Heart left ventricle (tissue), 16 donors: ENCODE data around the gene CAPN2. TPM values are rescaled to one million over a fixed set of nuclear protein-coding genes. Genes with fewer than 3 reads are reported as not detected.
A peak's percentile ranks its signal among the peaks of the same experiment; 100 is the strongest.

Experiments
- ATAC-seq, 4 donors: fragments of 200-7000 bp; cut with Tn5 transposase; one replicate each; pipeline ENCODE4 v1.9.1; 2020 to 2022; ENCODE audit warnings: moderate library complexity in 4 of 4, mild to moderate bottlenecking in 3 of 4, moderate number of reproducible peaks in 1 of 4
- DNase-seq, 5 donors: peaks; one replicate each; pipeline ENCODE4 v3.0.0-alpha.2; 2020
- H3K27ac ChIP-seq, 12 donors: fragments of 200-600 bp; sonication (generic) in 4 of 12; one replicate each; pipeline versions ENCODE4 v1.5.0 to v1.8.0; 2016 to 2022; ENCODE audit warnings: mild to moderate bottlenecking in 2 of 12
- H3K27me3 ChIP-seq, 9 donors: fragments of 200-600 bp; sonication (generic) in 2 of 9; one replicate each; pipeline versions ENCODE4 v1.5.1 to v1.8.0; 2016 to 2022; ENCODE audit warnings: mild to moderate bottlenecking in 3 of 9
- H3K36me3 ChIP-seq, 9 donors: fragments of 200-600 bp; sonication (generic) in 2 of 9; one replicate each; pipeline versions ENCODE4 v1.5.0 to v1.8.0; 2018 to 2022; ENCODE audit warnings: mild to moderate bottlenecking in 2 of 9
- H3K4me1 ChIP-seq, 12 donors: fragments of 200-600 bp; sonication (generic) in 4 of 12; one replicate each; pipeline versions ENCODE4 v1.5.0 to v1.8.0; 2016 to 2022; ENCODE audit warnings: mild to moderate bottlenecking in 3 of 12
- H3K4me3 ChIP-seq, 12 donors: fragments of 200-600 bp; sonication (generic) in 4 of 12; one replicate each; pipeline versions ENCODE4 v1.5.0 to v1.8.0; 2017 to 2022; ENCODE audit warnings: mild to moderate bottlenecking in 9 of 12, moderate library complexity in 4 of 12
- H3K9me3 ChIP-seq, 12 donors: fragments of 200-600 bp; sonication (generic) in 4 of 12; one replicate each; pipeline versions ENCODE4 v1.5.0 to v1.8.0; 2016 to 2022; ENCODE audit warnings: mild to moderate bottlenecking in 1 of 12
- POLR2A ChIP-seq, 2 donors: fragments of 450-650 bp; IDR thresholded peaks; one replicate each; pipeline ENCODE4 v1.6.1; 2017; ENCODE audit warnings: antibody characterized with exemption in 2 of 2, mild to moderate bottlenecking in 2 of 2, moderate library complexity in 2 of 2
- WGBS, 4 donors: extraction: QIAGEN DNeasy Blood & Tissue Kit in 2 of 4; methylation state at CpG; one replicate each; pipeline versions ENCODE4 v1.1.5 to v1.1.7; 2013 to 2018; 5-methylcytosine and 5-hydroxymethylcytosine counted together
- intact Hi-C, 10 donors: fragments of 100-400 bp; cut with DNase I; formaldehyde crosslinking; loops; one replicate each; pipeline versions ENCODE4 v1.11.1 to v1.14.2; 2022
- polyA plus RNA-seq, 2 donors: library from polyadenylated mRNA; stranded (reverse); fragments of 200-250 nt; gene quantifications; one replicate each; pipeline ENCODE4 v1.2.3, GENCODE V29; 2013
- total RNA-seq, 9 donors: library from RNA; depleted of rRNA in 2 of 9; stranded (reverse); fragments of >200 nt in 2 of 9; fragmentation: NEBNext Ultra II Directional in 3 of 9; extraction: Animal tissue kit (Norgen Biotek cat#: 25700) in 3 of 9; gene quantifications; one replicate each; pipeline versions ENCODE4 v1.1.0 to v1.2.4, GENCODE V29; 2016 to 2023
- TF ChIP-seq, protein P1 (sequence below), 12 donors: fragments of 200-600 bp; sonication (generic) in 4 of 12; IDR thresholded peaks; one replicate each; pipeline versions ENCODE4 v1.5.0 to v1.8.0; 2018 to 2022; ENCODE audit warnings: antibody characterized with exemption in 12 of 12, mild to moderate bottlenecking in 5 of 12
- donor health status: ischemic (EF 13 %, LVEDD 7.1; RV severe dilation, severe dysfunction).
- donor health status: healthy with polysubstance abuse.
- donor health status: DM: no; HTN: yes; CAD: no.
- donor health status: DM: no; HTN: no; CAD: no.
- donor health status: ischemic (EF 25% LVEDD 6.9; RV normal size, moderate dysfunction).
- donor health status: ischemic (EF 25% LVEDD 5.7; RV mildly dilated, moderate dysfunction).
- donor health status: healthy.
- donor health status: DM: yes; HTN: yes; CAD: no.
- donor health status: ischemic (EF 35%, LVEDD 5.7; RV mildly dilated, moderate dysfunction).
- donor health status: nonischemic (EF 11% LVEDD 7.7; RV severe dilation, severe dysfunction).
- donor health status: DM: yes; HTN: yes; CAD: no.
- donor health status: PGD.
- donor health status: ischemic (EF 29% LVEDD 5.4; RV normal size, mild dysfunction).
- donor health status: nonischemic (EF 23%, LVEDD 6.1; RV moderate dilation, normal function).

Gene CAPN2
- total and polyA plus RNA-seq, 11 donors: 54.4 to 115 (median 81.8) TPM

DNA sequence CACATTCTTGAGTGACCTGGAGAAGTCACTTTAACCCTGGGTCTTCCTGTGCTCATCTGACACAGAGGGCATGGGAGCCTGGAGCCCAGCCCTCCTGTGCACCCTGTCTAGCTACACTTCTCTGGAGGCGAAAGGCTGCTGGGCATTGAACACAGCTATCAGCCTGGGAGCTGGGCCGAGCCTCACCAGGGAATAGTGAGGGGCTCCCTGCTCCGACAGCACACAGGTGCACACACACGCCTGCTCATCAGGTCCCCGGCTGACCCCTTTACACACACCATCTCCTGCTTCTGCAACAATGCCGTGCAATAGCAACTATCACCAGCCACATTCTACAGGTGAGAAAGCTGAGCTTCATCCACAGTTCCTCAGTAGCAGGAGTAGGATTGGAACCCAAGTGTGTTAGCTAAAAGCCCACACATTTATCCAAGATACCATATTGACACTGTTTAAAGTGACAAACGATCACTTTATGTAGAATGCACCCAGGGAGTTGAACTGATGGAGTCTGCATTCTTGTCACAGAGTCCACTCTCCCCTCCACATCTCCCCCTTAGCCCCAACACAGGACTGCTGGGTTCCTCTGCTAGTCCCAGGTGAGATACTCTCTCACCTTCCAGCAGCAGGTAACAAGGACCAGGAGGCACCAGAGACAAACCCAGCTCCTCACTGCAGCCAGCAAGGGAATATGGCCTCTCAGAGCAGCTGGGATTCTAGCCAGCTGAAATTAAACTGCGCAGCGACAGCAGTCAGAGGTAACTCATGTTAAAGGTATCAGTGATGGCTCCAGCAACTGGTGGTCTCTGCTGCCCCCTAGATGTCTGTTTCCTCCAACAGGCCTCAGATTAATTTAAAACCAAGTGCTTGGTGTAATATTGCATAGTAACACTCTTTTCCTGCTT is 28.5 kb upstream of the CAPN2 start:
- TF ChIP-seq, protein P1, sequence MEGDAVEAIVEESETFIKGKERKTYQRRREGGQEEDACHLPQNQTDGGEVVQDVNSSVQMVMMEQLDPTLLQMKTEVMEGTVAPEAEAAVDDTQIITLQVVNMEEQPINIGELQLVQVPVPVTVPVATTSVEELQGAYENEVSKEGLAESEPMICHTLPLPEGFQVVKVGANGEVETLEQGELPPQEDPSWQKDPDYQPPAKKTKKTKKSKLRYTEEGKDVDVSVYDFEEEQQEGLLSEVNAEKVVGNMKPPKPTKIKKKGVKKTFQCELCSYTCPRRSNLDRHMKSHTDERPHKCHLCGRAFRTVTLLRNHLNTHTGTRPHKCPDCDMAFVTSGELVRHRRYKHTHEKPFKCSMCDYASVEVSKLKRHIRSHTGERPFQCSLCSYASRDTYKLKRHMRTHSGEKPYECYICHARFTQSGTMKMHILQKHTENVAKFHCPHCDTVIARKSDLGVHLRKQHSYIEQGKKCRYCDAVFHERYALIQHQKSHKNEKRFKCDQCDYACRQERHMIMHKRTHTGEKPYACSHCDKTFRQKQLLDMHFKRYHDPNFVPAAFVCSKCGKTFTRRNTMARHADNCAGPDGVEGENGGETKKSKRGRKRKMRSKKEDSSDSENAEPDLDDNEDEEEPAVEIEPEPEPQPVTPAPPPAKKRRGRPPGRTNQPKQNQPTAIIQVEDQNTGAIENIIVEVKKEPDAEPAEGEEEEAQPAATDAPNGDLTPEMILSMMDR (IDR thresholded peaks at IDR 0.05): peak; percentile 34 to 70 (median 59)
- TF ChIP-seq POLR2A (IDR thresholded peaks at IDR 0.05): no peak
- no peak overlapping the region for H3K4me3 ChIP-seq
- ATAC-seq (peak; percentile 26 to 67 (median 44)), DNase-seq (peak in 4 of 5 donors; percentile 21 to 51 (median 34))
- no peak overlapping the region for H3K27ac ChIP-seq
- no peaks in the 10 kb centered on the region for H3K9me3 ChIP-seq
- H3K36me3 ChIP-seq: no peaks in the 10 kb centered on the region
- peaks cover 0 to 4% (median 0%) of the 10 kb centered on the region in 12 donors for H3K4me1 ChIP-seq
- 58 to 68% (median 65%) methylated on average over 7 to 9 of the region's 9 CpGs for WGBS, 4 donors
- H3K27me3 ChIP-seq: peaks cover 0 to 9% (median 0%) of the 10 kb centered on the region in 9 donors
- intact Hi-C loops: loop anchor here in 9 of 10 donors (2.0 to 10.0 kb wide), 5 partner anchors 549 to 949 kb away; partner anchors contain the start of gene FAM177B (in 2 of the 9)

DNA sequence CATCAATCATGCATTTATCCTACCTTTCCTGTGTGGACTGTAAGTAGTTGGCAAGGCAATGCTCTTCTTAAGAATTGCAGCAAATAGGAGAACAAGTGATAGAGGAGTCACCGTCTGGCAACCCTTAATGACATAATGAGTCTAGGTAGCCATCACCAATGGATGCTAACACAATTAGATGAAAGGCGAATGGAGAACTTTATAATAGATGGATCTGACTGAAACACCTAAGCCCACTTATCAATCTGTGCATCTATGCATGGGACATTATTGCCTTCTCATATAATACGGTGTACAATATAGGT is 27.9 kb upstream of the CAPN2 start:
- Histone ChIP-seq H3K9me3 (no peaks in the 10 kb centered on the region), H3K36me3 (no peaks in the 10 kb centered on the region), H3K4me3 (no peak overlapping the region), H3K4me1 (no peaks in the 10 kb centered on the region), H3K27me3 (peaks cover 0 to 10% (median 0%) of the 10 kb centered on the region in 9 donors), H3K27ac (no peak overlapping the region)
- TF ChIP-seq POLR2A (IDR thresholded peaks at IDR 0.05): no peak
- TF ChIP-seq, protein P1 (IDR thresholded peaks at IDR 0.05): peak in 2 of 12 donors; percentile 2 to 6
- intact Hi-C loops: loop anchor here in 9 of 10 donors (2.0 to 10.0 kb wide), 5 partner anchors 550 to 950 kb away; partner anchors contain the start of gene FAM177B (in 2 of the 9)
- no peak for ATAC-seq
- DNase-seq: no peak
- WGBS, 4 donors: 76 to 88% (median 84%) methylated on average over 3 of the region's 3 CpGs

DNA sequence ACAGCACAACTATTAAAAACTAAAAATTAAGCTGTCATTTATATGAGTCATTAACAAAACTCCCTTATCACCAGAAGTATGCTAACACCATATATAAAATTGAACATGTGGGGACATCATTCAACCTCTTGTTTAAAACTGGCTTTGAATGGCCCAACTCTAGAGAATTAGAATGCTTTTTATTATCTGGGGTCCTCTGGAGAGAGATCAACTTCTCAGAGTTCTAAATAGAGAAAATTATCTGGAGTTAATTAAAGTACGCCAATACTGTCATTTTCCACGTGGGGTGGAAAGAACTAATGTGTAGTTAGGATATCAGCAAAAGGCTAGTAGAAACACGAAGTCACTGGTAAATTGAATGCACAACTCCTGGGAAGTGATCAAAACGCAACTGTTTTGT is 21.2 kb upstream of the CAPN2 start:
- no peaks in the 10 kb centered on the region for H3K36me3 ChIP-seq
- peaks cover 0 to 4% (median 0%) of the 10 kb centered on the region in 9 donors for H3K27me3 ChIP-seq
- DNase-seq (no peak), ATAC-seq (no peak)
- no peak overlapping the region for H3K27ac ChIP-seq
- TF ChIP-seq, protein P1 (IDR thresholded peaks at IDR 0.05): no peak
- no peak for TF ChIP-seq POLR2A (IDR thresholded peaks at IDR 0.05)
- WGBS, 4 donors: 71 to 83% (median 78%) methylated on average over 4 of the region's 4 CpGs
- intact Hi-C loops: loop anchor here in 4 of 10 donors (10.0 kb wide), 2 partner anchors 364 to 644 kb away; partner anchors contain the start of gene NVL (in 1 of the 4)
- no peaks in the 10 kb centered on the region for H3K9me3 ChIP-seq
- H3K4me1 ChIP-seq: no peaks in the 10 kb centered on the region
- H3K4me3 ChIP-seq: no peak overlapping the region

DNA sequence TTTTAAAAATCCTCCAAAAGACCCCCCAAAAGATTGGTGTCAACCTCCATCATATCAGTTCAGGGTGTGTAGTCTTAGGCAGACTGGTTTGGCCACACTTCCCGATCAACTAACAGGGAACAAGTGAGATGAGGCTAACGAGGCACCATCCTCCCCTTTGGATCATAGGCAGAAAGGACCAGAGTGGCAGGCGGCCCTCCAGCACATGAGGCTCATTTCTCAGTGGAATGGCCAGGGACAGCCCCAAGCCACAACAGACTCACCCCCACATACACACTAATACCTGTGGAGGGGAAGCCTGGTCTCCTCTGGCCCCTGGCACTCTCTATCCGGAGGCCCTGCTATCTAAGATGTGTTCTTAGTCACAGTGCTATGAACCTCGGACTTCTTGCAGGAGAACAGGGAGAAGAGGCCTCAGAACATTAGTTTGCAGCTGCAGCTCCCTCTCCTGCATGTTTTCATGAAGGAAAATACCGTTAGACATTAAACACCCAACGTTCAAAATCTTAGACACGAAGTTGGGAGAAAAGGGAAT is 17.3 kb upstream of the CAPN2 start:
- intact Hi-C loops: loop anchor here in 5 of 10 donors (5.0 to 10.0 kb wide), 6 partner anchors 52 to 640 kb away; partner anchors contain the start of gene NVL (in 2 of the 5)

More for the DNA sequence above, 17.3 kb upstream of the CAPN2 start:
- peaks cover 0 to 9% (median 0%) of the 10 kb centered on the region in 12 donors for H3K4me1 ChIP-seq
- no peak overlapping the region for H3K27ac ChIP-seq
- DNase-seq (no peak), ATAC-seq (no peak)
- no peaks in the 10 kb centered on the region for H3K36me3 ChIP-seq
- H3K4me3 ChIP-seq: no peak overlapping the region
- WGBS, 4 donors: 69 to 75% (median 74%) methylated on average over 7 to 8 of the region's 8 CpGs
- TF ChIP-seq POLR2A (IDR thresholded peaks at IDR 0.05): no peak
- TF ChIP-seq, protein P1 (IDR thresholded peaks at IDR 0.05): no peak
- H3K27me3 ChIP-seq: no peaks in the 10 kb centered on the region
- no peaks in the 10 kb centered on the region for H3K9me3 ChIP-seq
